HG03558 (cell line): ENCODE data around the gene STK31.
"Not testable (repeated sequence)": the region's sequence is repeated elsewhere in the genome, so short reads cannot be mapped to it uniquely, and the experiment has no call there.

Experiments used
- ATAC-seq: cut with Tn5 transposase; IDR thresholded peaks from one replicate; pipeline ENCODE4 v1.9.1; 2021; ENCODE audit warnings: moderate number of reproducible peaks; ENCODE audit not compliant: unreplicated experiment; ENCODE audit errors: extremely low read depth

Gene STK31

DNA sequence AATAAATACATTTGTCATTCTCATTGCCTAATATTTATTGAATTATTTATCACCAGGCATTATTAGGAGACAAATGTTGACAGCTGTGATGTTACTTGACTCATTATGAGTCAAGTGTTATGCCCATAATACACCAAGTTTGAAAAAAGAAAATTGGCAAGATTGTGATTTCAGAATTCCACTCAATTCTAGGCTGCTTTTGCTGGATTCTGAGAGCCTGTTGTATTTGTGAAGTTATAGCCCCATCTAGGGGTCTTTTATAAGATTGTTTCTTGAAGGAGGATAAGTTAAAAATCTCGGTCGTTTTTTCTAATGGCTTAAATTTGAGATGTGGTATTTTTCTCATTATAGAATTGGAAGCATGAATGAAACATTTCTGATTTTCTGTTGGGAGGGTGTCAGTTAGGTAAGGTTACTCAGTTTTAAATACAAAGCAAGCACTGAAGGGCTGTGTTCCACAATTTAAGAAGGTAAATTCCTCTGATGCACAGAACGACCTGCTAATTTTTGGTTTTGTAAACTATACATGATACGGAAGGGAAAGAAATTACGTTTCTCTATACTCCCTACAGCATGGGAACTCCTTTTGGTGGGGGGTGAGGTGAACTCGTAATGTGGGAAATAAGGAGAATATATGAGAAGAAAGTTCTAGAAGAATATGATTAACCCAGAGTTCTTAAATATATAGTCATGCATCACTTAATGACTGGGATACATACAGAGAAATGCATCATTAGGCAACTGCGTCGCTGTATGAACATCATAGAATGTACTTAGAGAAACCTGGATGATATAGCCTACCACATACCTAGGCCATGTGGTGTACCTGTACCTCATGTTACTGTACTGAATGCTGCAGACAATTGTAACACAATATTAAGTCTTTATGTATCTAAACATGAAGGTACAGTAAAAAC, 2.6 kb downstream of the STK31 start:
- ATAC-seq = no peak

GRCh38 chr7:23713285-23714149, 3.5 kb downstream of the STK31 start:
- ATAC-seq = no peak

DNA sequence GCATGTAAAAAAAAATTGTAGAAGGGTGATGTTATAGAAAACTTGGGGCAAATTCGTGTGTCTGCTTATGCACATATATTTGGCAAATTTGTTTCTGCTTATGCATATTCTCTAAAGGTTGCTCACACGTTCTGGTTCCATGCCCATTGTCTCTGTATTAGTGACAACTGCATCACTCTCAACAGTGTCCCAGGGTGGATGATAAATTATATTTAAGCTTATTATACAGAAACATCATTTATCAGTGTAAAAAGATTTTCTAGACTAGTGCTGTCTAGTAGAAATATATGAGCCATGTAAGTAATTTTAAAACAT, 4.1 kb downstream of the STK31 start:
- no peak for ATAC-seq

DNA sequence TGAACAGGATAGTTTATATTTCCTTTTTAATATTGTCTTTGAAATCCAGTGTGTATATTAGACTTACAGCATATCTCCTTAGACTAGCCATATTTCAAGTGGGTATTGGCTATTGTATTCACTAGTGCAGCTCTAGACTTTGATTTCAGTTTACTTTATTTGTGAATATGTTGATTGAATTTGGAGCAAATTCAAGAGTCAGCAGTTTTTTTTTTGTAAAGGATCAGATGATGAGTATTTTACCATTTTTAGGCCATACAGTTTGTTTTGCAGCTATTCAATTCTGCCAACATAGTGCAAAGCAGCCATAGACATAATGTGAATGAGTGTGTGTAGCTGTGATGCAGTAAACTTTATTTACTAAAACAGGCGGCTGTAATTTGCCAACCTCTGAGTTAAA, 4.6 kb downstream of the STK31 start:
- ATAC-seq = no peak

DNA sequence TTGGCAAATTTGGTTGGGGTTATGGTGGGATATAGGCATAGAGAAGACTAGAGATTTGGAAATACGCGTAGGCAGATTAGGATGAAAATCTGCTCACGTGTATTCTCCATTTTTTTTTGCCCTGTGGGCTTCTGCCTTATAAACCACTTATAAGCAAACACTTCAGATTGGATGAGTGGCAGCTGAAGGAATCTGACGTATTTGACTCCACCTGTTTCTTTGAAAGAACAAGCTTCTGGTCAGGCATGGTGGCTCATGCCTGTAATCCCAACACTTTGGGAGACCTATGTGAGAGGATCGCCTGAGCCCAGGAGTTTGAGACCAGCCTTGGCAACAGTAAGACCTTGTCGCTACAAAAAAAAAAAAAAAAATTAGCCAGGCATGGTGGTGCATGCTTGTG, 5.1 kb downstream of the STK31 start:
- no peak for ATAC-seq

DNA sequence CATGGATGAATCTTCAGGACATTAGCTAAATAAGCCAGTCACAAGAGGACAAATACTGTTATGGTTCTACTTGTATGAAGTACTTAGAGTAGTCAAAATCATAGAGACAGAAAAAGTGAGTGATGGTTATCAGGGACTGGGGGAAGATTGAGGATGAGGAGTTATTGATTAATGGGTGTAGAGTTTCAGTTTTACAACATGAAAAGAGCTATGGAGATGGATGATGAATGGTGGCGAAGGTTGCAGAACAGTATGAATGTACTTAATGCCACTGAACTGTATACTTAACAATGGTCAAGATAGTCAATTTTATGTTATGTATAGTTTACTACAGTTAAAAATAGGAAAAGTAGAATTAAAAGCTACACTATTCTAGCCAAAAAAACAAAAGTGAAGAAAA, 7.8 kb downstream of the STK31 start:
- ATAC-seq = no peak

GRCh38 chr7:23721456-23721855, 11.4 kb downstream of the STK31 start:
- no peak for ATAC-seq

GRCh38 chr7:23722587-23723216, 12.7 kb downstream of the STK31 start:
- not testable (repeated sequence) for ATAC-seq

DNA sequence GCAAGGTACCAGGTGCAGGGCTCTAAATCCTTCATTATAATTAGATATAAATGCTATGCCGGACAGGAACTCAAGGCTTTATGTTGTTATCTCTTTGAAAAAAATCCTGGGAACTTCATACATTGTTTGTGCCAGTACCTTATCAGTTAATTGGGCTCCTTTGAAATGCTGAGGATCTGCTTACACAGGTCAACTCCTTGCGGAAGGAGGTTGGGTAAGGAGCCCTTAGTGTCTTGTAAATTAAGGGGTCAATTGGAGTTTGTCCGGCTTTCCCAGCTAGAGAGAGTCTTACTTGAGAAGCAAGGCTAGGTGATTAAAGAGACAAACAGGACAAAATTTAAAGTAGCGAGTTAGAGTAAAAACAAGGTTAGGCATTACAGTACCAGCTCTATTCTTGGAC, 14.1 kb downstream of the STK31 start:
- ATAC-seq = not testable (repeated sequence)

DNA sequence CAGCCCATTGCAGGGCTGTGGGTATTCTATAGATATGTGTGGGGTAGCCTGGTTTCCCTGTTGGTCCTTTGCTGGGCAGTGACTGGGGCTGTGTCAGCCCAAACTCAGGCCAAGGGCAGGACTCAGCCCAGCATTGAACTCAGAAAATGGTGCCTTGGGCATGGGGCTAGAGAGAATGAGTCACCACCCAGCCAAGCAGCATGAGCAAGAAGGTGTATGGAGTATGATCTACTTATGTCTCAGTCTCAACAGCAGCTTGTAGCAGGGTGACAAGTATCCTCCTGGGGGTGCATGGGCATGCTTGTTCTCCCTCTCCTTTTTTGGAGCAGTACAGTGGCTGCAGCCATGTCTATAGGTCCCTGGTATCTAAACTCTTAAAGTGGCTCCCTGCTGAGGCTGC, 32.0 kb downstream of the STK31 start:
- ATAC-seq = no peak

DNA sequence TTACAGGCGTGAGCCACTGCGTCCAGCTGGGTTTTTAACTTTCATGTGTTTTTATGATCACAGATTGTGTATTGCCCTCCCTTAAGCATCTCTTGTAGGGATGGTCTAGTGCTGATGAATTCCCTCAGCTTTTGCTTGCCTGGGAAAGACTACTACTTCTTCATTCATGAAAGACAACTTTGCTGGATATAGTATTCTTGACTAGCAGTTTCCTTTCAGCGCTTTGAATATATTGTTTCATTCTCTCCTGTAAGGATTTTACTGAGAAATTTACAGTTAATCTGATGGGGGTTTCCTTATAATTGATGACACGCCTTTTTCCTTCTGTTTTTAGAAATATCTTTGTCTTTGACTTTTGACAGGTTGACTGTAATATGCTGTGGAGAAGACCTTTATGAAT, 33.2 kb downstream of the STK31 start:
- ATAC-seq = no peak

- ATAC-seq = no peak
Observed at GRCh38 chr7:23746629-23747028, 36.6 kb downstream of the STK31 start.

DNA sequence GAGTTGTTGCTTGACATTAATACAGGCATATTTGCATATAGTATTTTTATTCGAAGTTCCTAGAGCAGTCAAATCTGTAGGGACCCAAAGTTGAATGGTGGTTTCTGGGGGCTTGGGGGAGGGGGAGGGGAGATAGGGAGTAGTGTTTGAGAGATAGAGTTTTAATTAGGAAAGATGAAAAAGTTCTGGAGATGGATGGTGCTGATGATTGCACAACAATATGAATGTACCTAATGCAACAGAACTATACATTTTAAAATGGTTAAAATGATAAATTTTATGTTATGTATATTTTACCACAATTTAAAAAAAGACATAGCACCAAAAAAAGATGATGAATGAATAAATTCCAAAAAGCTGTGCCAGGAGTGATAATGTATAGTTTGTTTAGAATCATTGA, 41.8 kb downstream of the STK31 start:
- ATAC-seq = no peak

DNA sequence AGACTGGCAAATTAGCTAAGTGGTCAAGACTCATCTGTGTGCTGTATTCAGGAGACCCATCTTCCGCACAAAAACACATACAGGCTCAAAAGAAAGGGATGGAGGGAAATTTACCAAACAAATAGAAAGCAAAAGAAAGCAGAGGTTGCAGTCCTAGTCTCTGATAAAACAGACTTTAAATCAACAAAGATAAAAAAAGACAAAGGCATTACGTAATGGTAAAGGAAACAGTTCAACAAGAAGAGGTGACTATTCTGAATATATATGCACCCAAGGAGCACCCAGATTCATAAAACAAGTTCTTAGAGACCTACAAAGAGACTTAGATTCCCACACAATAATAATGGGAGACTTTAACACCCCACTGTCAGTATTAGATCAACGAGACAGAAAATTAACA, 48.8 kb downstream of the STK31 start:
- ATAC-seq = not testable (repeated sequence)

DNA sequence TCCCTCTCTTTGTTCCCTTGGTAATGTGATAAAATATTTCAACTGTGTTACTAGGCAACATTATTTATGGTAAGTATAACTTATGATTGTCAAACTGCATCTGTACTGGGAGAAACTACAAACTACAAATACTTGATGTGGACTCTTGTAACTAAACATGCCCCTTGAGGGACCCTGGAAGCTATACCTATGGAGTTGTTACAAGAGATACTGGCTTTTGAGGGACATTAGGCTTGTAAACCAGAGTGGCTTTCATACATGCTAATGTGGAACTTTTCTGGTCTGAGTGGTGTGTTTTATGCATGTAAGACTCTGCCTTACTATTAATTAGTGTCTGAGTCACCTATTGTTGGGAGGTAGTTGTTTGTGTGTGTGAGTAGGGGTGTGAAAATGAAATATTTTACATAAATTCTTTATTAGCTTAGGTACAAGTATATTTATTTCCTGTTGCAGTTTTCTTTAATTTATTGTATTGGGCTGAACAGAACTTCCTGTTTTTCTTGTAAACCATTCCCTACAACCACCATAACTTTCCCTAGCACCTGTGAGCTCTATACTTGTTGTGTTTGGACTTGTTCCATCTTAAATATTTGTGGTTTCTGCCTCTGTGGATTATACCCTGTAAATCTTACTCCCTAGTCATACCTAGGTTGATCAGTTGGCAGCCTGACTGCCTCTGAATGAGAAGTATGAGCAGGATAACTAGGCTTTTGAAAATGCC, 49.8 kb downstream of the STK31 start:
- ATAC-seq = no peak

GRCh38 chr7:23765943-23766342, 55.9 kb downstream of the STK31 start:
- ATAC-seq = no peak

- ATAC-seq = no peak
Observed at GRCh38 chr7:23767514-23767913, 57.5 kb downstream of the STK31 start.

- no peak for ATAC-seq
Observed at GRCh38 chr7:23768022-23768421, 58.0 kb downstream of the STK31 start.

- not testable (repeated sequence) for ATAC-seq
Observed at GRCh38 chr7:23779185-23779800, 69.3 kb downstream of the STK31 start.

DNA sequence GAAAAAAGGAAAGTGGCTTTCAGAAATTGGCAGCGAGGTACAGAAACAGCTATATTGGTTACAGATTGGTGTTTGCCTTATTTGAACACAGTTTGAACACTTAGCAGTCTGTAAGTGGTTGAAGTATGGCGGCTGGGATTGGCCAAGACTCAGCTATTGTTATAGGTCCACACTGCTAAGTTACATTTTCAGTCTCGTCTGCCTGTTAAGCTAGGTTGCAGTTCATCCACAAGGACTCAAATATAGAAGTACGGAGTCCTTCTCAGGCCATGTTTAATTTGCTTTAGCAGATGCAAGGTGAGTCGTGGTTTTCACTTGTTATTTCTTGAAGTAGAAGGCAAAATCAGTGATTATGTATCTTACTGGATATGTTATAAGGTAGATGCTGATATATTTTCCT, 73.1 kb downstream of the STK31 start:
- ATAC-seq = no peak
